PC-9 (cell line): Measurements from ENCODE around the gene CYBC1. TPM values are rescaled to one million over a fixed set of nuclear protein-coding genes. Genes with fewer than 3 reads are reported as not detected.

Experiments used
- BruUV-seq: library from RNA; stranded (reverse); fragments of 400-500 nt; replicated peaks from 2 replicates; lab custom pipeline; 2021; lab: Mats Ljungman, UMichigan
- CTCF ChIA-PET: fragments of 300-600 bp; sonication (Branson Sonifier 250); formaldehyde crosslinking; loops from one replicate; lab custom pipeline; 2022; ENCODE audit warnings: antibody characterized with exemption; lab: Charles Lee
- POLR2A ChIA-PET: fragments of 300-600 bp; sonication (Branson Sonifier 250); formaldehyde crosslinking; loops from one replicate; lab custom pipeline; 2022; ENCODE audit warnings: antibody characterized with exemption; ENCODE audit not compliant: unreplicated experiment; lab: Charles Lee
- DNase-seq, 2 experiments: peaks; one replicate each; pipeline versions ENCODE4 v3.0.0 to v3.0.0-alpha.2; 2015 to 2022; ENCODE audit warnings: mixed read lengths in 1 of 2
- H2AFZ ChIP-seq: fragments of 200-600 bp; sonication (generic); 2 replicates; pipeline ENCODE4 v1.8.1; 2017; ENCODE audit warnings: antibody characterized with exemption
- H3F3A ChIP-seq: fragments of 200-600 bp; sonication (generic); 2 replicates; pipeline ENCODE4 v1.8.1; 2017; ENCODE audit warnings: antibody characterized with exemption, mild to moderate bottlenecking, low read depth; ENCODE audit not compliant: insufficient read depth
- H3K27ac ChIP-seq: fragments of 200-600 bp; sonication (generic); 2 replicates; pipeline ENCODE4 v1.6.1; 2016; ENCODE audit warnings: mixed run types
- H3K27me3 ChIP-seq: fragments of 200-600 bp; sonication (generic); 2 replicates; pipeline ENCODE4 v1.6.1; 2016; ENCODE audit warnings: low read depth, mixed run types; ENCODE audit not compliant: insufficient read depth
- H3K36me3 ChIP-seq: fragments of 200-600 bp; sonication (generic); 2 replicates; pipeline ENCODE4 v1.6.1; 2016; ENCODE audit warnings: low read depth, mixed run types
- H3K4me1 ChIP-seq: fragments of 200-600 bp; sonication (generic); replicated peaks from 2 replicates; pipeline ENCODE4 v1.6.1; 2016; ENCODE audit warnings: mixed run types; ENCODE audit not compliant: insufficient read depth
- H3K4me2 ChIP-seq: fragments of 200-600 bp; sonication (generic); 2 replicates; pipeline ENCODE4 v1.6.1; 2017; ENCODE audit warnings: mixed run types
- H3K4me3 ChIP-seq: fragments of 200-600 bp; sonication (generic); 2 replicates; pipeline ENCODE4 v1.6.1; 2016; ENCODE audit warnings: mixed run types
- H3K79me2 ChIP-seq: fragments of 200-600 bp; sonication (generic); 2 replicates; pipeline ENCODE4 v1.6.1; 2017; ENCODE audit warnings: low read depth, mixed run types
- H3K9me2 ChIP-seq: fragments of 200-600 bp; sonication (generic); 2 replicates; pipeline ENCODE4 v1.8.1; 2017; ENCODE audit warnings: mild to moderate bottlenecking; ENCODE audit not compliant: insufficient read depth
- H3K9me3 ChIP-seq: fragments of 200-600 bp; sonication (generic); 2 replicates; pipeline ENCODE4 v1.8.1; 2016; ENCODE audit warnings: low read depth; ENCODE audit not compliant: insufficient read depth
- H4K20me1 ChIP-seq: fragments of 200-600 bp; sonication (generic); 2 replicates; pipeline ENCODE4 v1.8.1; 2017; ENCODE audit not compliant: insufficient read depth
- CTCF ChIP-seq: fragments of 200-600 bp; sonication (generic); conservative IDR thresholded peaks from 2 replicates; pipeline ENCODE4 v1.6.1; 2017; ENCODE audit warnings: mixed run types, antibody characterized with exemption, mild to moderate bottlenecking, moderate library complexity
- EZH2 ChIP-seq: fragments of 200-600 bp; sonication (generic); IDR thresholded peaks from 2 replicates; pipeline ENCODE4 v1.8.0; 2017; ENCODE audit warnings: antibody characterized with exemption, low read depth
- intact Hi-C: fragments of 100-400 bp; cut with micrococcal nuclease; formaldehyde crosslinking; loops from one replicate; pipeline ENCODE4 v1.10.0; 2022; ENCODE audit not compliant: unreplicated experiment
- total RNA-seq: library from RNA; stranded (reverse); gene quantifications from 2 replicates; pipeline ENCODE4 v1.2.3, GENCODE V29; 2021

Gene CYBC1
- total RNA-seq, 1 experiment from 2014 or later: 78.4 TPM

GRCh38 chr17:82399041-82399441 lies 51.5 kb downstream of the CYBC1 start:
- H4K20me1 ChIP-seq: no peaks in the 10 kb centered on the region; the same call in 1 of the 2 replicates
- H3K27me3 ChIP-seq: no peaks in the 10 kb centered on the region
- no peak overlapping the region for H3K4me2 ChIP-seq
- no peak for DNase-seq
- no peaks in the 10 kb centered on the region for H3K9me2 ChIP-seq
- H3K4me3 ChIP-seq: no peak overlapping the region
- no peaks in the 10 kb centered on the region for H3K4me1 ChIP-seq
- H3K27ac ChIP-seq: no peak overlapping the region
- ChIA-PET POLR2A (no interaction called here), CTCF (no interaction called here)
- intact Hi-C loops: no loop called here
- TF ChIP-seq EZH2 (no peak), CTCF (no peak)
- no peaks in the 10 kb centered on the region for H3F3A ChIP-seq
- no peaks in the 10 kb centered on the region for H3K36me3 ChIP-seq
- H2AFZ ChIP-seq: no peak overlapping the region
- no TSS peak for BruUV-seq
- H3K79me2 ChIP-seq: no peaks in the 10 kb centered on the region
- H3K9me3 ChIP-seq: no peaks in the 10 kb centered on the region

- Histone ChIP-seq H3K27ac (no peak overlapping the region), H3K9me3 (no peaks in the 10 kb centered on the region), H3K36me3 (no peaks in the 10 kb centered on the region), H2AFZ (no peak overlapping the region), H3K4me3 (no peak overlapping the region), H3K4me2 (no peak overlapping the region), H4K20me1 (no peaks in the 10 kb centered on the region; the same call in 1 of the 2 replicates), H3K27me3 (no peaks in the 10 kb centered on the region), H3K4me1 (no peaks in the 10 kb centered on the region), H3F3A (no peaks in the 10 kb centered on the region), H3K9me2 (no peaks in the 10 kb centered on the region), H3K79me2 (no peaks in the 10 kb centered on the region)
- no peak for DNase-seq
- TF ChIP-seq CTCF: no peak
- no peak for TF ChIP-seq EZH2
- intact Hi-C loops: no loop called here
- no TSS peak for BruUV-seq
- POLR2A ChIA-PET: no interaction called here
- CTCF ChIA-PET: interaction anchor here (0.6 kb wide), 4 partner anchors 34 to 360 kb away, joined by 3 to 8 read pairs (median 3); no protein-coding TSS in a partner anchor
Observed at GRCh38 chr17:82397449-82398335, 52.9 kb downstream of the CYBC1 start.

- intact Hi-C loops: no loop called here
- H3K9me2 ChIP-seq: no peaks in the 10 kb centered on the region
- no peak overlapping the region for H3K4me3 ChIP-seq
- no peaks in the 10 kb centered on the region for H3F3A ChIP-seq
- CTCF ChIA-PET: interaction anchor here (0.6 kb wide), 3 partner anchors 33 to 361 kb away, joined by 3 to 8 read pairs (median 3); no protein-coding TSS in a partner anchor
- peak in 1 of 2 experiments; percentile 41 for DNase-seq
- H3K36me3 ChIP-seq: no peaks in the 10 kb centered on the region
- no peaks in the 10 kb centered on the region for H3K27me3 ChIP-seq
- H3K9me3 ChIP-seq: no peaks in the 10 kb centered on the region
- no peak overlapping the region for H3K27ac ChIP-seq
- TF ChIP-seq EZH2 (no peak), CTCF (no peak)
- POLR2A ChIA-PET: interaction anchor here (0.7 kb wide), 1 partner anchor 381 kb away, joined by 8 read pairs; no protein-coding TSS in a partner anchor
- no peaks in the 10 kb centered on the region for H3K79me2 ChIP-seq
- no peak overlapping the region for H2AFZ ChIP-seq
- BruUV-seq: no TSS peak
- H3K4me1 ChIP-seq: no peaks in the 10 kb centered on the region
- H4K20me1 ChIP-seq: no peaks in the 10 kb centered on the region; the same call in 1 of the 2 replicates
- H3K4me2 ChIP-seq: no peak overlapping the region
Observed at GRCh38 chr17:82396601-82397435, 53.7 kb downstream of the CYBC1 start.
